ENCODE results near the gene SLC38A10.

DNA sequence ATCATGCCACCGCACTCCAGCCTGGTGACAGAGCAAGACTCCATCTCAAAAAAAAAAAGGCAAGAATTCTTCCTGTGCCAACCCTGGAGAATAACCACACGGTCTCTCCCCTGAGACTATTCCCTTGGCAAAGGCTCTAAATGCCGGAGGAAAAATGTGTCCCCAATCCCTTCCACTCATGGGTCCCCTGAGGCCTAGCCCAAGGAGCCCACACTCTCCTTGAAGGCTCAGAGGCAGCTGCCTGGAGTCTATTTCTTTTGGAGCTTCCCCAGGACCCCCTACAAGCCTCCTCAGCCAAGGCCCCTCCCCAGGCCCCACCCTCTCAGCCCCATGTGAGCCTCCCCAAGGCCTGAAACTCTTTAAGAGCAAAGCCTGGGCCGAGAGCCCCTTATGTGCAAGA lies 88.9 kb downstream of the SLC38A10 start:
- TF ChIP-seq, protein P1, sequence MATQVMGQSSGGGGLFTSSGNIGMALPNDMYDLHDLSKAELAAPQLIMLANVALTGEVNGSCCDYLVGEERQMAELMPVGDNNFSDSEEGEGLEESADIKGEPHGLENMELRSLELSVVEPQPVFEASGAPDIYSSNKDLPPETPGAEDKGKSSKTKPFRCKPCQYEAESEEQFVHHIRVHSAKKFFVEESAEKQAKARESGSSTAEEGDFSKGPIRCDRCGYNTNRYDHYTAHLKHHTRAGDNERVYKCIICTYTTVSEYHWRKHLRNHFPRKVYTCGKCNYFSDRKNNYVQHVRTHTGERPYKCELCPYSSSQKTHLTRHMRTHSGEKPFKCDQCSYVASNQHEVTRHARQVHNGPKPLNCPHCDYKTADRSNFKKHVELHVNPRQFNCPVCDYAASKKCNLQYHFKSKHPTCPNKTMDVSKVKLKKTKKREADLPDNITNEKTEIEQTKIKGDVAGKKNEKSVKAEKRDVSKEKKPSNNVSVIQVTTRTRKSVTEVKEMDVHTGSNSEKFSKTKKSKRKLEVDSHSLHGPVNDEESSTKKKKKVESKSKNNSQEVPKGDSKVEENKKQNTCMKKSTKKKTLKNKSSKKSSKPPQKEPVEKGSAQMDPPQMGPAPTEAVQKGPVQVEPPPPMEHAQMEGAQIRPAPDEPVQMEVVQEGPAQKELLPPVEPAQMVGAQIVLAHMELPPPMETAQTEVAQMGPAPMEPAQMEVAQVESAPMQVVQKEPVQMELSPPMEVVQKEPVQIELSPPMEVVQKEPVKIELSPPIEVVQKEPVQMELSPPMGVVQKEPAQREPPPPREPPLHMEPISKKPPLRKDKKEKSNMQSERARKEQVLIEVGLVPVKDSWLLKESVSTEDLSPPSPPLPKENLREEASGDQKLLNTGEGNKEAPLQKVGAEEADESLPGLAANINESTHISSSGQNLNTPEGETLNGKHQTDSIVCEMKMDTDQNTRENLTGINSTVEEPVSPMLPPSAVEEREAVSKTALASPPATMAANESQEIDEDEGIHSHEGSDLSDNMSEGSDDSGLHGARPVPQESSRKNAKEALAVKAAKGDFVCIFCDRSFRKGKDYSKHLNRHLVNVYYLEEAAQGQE (IDR thresholded peaks at IDR 0.05; ENCODE audit: low read depth): no peak
- TF ChIP-seq, protein P2, sequence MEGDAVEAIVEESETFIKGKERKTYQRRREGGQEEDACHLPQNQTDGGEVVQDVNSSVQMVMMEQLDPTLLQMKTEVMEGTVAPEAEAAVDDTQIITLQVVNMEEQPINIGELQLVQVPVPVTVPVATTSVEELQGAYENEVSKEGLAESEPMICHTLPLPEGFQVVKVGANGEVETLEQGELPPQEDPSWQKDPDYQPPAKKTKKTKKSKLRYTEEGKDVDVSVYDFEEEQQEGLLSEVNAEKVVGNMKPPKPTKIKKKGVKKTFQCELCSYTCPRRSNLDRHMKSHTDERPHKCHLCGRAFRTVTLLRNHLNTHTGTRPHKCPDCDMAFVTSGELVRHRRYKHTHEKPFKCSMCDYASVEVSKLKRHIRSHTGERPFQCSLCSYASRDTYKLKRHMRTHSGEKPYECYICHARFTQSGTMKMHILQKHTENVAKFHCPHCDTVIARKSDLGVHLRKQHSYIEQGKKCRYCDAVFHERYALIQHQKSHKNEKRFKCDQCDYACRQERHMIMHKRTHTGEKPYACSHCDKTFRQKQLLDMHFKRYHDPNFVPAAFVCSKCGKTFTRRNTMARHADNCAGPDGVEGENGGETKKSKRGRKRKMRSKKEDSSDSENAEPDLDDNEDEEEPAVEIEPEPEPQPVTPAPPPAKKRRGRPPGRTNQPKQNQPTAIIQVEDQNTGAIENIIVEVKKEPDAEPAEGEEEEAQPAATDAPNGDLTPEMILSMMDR (IDR thresholded peaks at IDR 0.05 in 2 of 3, conservative IDR thresholded peaks at IDR 0.05 in 1 of 3; ENCODE audit: borderline replicate concordance in 1 of 3, insufficient read depth in 1 of 3, low read depth in 2 of 3, low read length in 2 of 3): no peak
- TF ChIP-seq RAD21 (IDR thresholded peaks at IDR 0.05; ENCODE audit: low read depth) (no peak), SP1 (IDR thresholded peaks at IDR 0.05; ENCODE audit: low read depth) (no peak), ELF1 (IDR thresholded peaks at IDR 0.05; ENCODE audit: borderline replicate concordance, low read depth) (no peak), EZH2 (IDR thresholded peaks at IDR 0.05) (no peak), POLR2A (IDR thresholded peaks at IDR 0.05; ENCODE audit: borderline replicate concordance, extremely low read depth, insufficient read depth, insufficient read length) (no peak), EGR1 (IDR thresholded peaks at IDR 0.05; ENCODE audit: low read depth) (no peak), ZNF274 (IDR thresholded peaks at IDR 0.05; ENCODE audit: low read depth, low read length) (no peak), ZFX (IDR thresholded peaks at IDR 0.05) (no peak)
- TF ChIP-seq, protein P3, sequence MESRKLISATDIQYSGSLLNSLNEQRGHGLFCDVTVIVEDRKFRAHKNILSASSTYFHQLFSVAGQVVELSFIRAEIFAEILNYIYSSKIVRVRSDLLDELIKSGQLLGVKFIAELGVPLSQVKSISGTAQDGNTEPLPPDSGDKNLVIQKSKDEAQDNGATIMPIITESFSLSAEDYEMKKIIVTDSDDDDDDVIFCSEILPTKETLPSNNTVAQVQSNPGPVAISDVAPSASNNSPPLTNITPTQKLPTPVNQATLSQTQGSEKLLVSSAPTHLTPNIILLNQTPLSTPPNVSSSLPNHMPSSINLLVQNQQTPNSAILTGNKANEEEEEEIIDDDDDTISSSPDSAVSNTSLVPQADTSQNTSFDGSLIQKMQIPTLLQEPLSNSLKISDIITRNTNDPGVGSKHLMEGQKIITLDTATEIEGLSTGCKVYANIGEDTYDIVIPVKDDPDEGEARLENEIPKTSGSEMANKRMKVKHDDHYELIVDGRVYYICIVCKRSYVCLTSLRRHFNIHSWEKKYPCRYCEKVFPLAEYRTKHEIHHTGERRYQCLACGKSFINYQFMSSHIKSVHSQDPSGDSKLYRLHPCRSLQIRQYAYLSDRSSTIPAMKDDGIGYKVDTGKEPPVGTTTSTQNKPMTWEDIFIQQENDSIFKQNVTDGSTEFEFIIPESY (IDR thresholded peaks at IDR 0.05; ENCODE audit: extremely low read depth, insufficient replicate concordance, low read length): no peak
